Tibial artery (tissue), 4 donors: Measurements from ENCODE around the gene NUCKS1.

Source experiments
- DNase-seq, 2 donors: peaks; one replicate each; pipeline ENCODE4 v3.0.0-alpha.2; 2019
- H3K27ac ChIP-seq, 2 donors: fragments of 200-600 bp; sonication (generic) in 1 of 2; 1 replicate in 1 of 2; 2 replicates in 1 of 2; pipeline ENCODE4 v1.5.1; 2018 to 2019; ENCODE audit warnings: mild to moderate bottlenecking in 1 of 2
- H3K27me3 ChIP-seq, 2 donors: fragments of 200-600 bp; sonication (generic) in 1 of 2; one replicate each; pipeline versions ENCODE4 v1.5.1 to v1.6.0; 2016 to 2019
- H3K36me3 ChIP-seq, 3 donors: fragments of 200-600 bp; sonication (generic) in 2 of 3; one replicate each; pipeline ENCODE4 v1.5.1; 2016 to 2019; ENCODE audit warnings: mild to moderate bottlenecking in 2 of 3
- H3K4me1 ChIP-seq, 4 donors: fragments of 200-600 bp; sonication (generic) in 2 of 4; 1 replicate in 3 of 4; 2 replicates in 1 of 4; pipeline ENCODE4 v1.5.1; 2016 to 2019
- H3K4me3 ChIP-seq, 2 donors: fragments of 200-600 bp; sonication (generic) in 1 of 2; 1 replicate in 1 of 2; 2 replicates in 1 of 2; pipeline ENCODE4 v1.5.1; 2018 to 2019; ENCODE audit warnings: mild to moderate bottlenecking in 2 of 2
- H3K9me3 ChIP-seq, 3 donors: fragments of 200-600 bp; sonication (generic) in 1 of 3; one replicate each; pipeline ENCODE4 v1.5.1; 2016 to 2019
- intact Hi-C: fragments of 100-400 bp; cut with DNase I; formaldehyde crosslinking; loops from one replicate; pipeline ENCODE4 v1.15.0; 2023; ENCODE audit warnings: low total_unique reads
- TF ChIP-seq, protein P1 (sequence below), 2 experiments: fragments of 200-600 bp in 1 of 2; fragments of 450-650 bp in 1 of 2; IDR thresholded peaks; one replicate each; pipeline ENCODE4 v1.5.1; 2017 to 2019; ENCODE audit warnings: antibody characterized with exemption in 2 of 2, mild to moderate bottlenecking in 1 of 2, moderate library complexity in 1 of 2

NUCKS1 gene

DNA sequence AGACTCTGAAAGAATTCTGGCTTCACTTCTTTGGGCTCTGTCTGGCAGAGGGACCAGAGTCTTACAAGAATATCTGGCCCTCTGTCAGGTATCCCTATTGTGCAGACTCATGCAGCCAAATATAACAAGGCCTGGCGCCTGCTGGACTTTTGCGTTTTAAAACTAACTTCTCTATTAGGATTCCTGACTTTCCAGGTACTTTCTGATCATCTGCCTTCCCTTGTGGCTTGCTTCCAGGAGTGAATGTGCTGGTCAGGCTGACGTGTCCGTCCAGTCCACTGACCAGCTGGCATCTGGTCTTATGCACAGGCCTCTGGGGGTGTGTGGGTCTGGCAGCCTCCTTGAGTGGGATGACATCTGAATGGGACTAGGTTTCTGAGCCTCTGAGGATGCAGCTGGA, 33.9 kb upstream of the NUCKS1 start:
- no peaks in the 10 kb centered on the region for H3K9me3 ChIP-seq
- intact Hi-C loops = no loop called here
- DNase-seq = peak; percentile 75 to 83
- peaks cover 0 to 24% (median 12%) of the 10 kb centered on the region in 4 donors for H3K4me1 ChIP-seq
- TF ChIP-seq, protein P1, sequence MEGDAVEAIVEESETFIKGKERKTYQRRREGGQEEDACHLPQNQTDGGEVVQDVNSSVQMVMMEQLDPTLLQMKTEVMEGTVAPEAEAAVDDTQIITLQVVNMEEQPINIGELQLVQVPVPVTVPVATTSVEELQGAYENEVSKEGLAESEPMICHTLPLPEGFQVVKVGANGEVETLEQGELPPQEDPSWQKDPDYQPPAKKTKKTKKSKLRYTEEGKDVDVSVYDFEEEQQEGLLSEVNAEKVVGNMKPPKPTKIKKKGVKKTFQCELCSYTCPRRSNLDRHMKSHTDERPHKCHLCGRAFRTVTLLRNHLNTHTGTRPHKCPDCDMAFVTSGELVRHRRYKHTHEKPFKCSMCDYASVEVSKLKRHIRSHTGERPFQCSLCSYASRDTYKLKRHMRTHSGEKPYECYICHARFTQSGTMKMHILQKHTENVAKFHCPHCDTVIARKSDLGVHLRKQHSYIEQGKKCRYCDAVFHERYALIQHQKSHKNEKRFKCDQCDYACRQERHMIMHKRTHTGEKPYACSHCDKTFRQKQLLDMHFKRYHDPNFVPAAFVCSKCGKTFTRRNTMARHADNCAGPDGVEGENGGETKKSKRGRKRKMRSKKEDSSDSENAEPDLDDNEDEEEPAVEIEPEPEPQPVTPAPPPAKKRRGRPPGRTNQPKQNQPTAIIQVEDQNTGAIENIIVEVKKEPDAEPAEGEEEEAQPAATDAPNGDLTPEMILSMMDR (IDR thresholded peaks at IDR 0.05) = no peak
- H3K27me3 ChIP-seq = no peaks in the 10 kb centered on the region
- H3K36me3 ChIP-seq = no peaks in the 10 kb centered on the region
- H3K4me3 ChIP-seq = no peak overlapping the region
- peak overlapping the region; percentile 53 to 77 for H3K27ac ChIP-seq

DNA sequence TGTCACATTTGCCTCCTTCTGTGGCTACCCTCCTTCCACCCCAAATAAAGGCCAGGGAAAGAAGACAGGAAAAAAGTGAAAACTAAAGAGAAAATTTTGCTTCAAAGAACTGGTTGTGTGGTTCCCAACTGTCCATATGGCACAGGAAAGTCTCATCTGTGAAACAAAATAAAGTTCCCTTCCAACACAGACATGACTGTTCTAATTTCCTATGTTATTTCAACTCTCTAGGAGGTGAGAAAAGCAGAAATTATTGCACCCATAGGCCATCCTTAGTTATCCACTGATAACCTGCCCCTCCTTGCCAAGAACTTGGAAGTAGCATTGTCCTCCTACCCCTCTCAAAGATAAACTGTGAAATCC, 33.4 kb upstream of the NUCKS1 start:
- TF ChIP-seq, protein P1 (IDR thresholded peaks at IDR 0.05) = no peak
- no peak for DNase-seq
- intact Hi-C loops = no loop called here
- no peaks in the 10 kb centered on the region for H3K9me3 ChIP-seq
- H3K27me3 ChIP-seq = no peaks in the 10 kb centered on the region
- peaks cover 0 to 24% (median 12%) of the 10 kb centered on the region in 4 donors for H3K4me1 ChIP-seq
- H3K4me3 ChIP-seq = no peak overlapping the region
- H3K36me3 ChIP-seq = no peaks in the 10 kb centered on the region
- peak overlapping the region; percentile 53 to 77 for H3K27ac ChIP-seq

DNA sequence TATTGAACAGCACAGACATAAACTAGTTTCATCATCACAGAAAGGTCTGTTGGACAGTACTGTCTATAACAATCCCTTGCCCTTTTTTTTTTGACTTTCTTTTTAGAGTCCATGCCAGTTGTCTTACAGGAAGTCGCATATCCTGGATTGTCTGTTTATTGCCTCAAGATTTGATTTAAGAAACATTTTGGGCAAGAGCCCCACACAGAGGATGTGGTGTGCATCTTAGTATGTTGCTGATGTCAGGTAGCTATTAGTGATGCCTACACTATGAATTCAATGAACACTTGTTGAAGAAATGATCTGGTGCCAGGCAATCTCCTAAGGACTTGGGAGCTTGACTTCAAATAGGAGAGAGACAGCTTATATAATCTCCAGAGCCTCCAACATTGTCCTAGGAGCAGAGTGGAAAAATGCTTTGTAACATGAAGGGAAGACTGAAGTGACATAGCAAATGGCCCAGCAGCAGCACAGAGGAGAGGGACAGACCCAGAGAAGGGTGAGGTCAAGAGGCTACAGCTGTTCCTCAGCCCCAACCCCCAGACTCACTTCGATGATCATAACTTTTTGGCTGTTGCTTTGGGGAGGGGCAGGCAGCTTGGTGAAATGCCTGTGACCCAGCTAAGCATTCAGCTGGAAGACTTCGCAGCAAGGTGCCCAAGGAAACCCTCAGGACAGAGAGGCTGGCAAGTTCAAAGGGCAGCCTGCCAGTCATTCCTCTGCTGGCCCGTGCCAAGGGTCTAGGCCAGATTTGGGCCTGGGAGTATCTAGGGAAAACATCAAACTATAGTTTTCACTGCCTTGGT, 32.8 kb upstream of the NUCKS1 start:
- no peak for DNase-seq
- no peaks in the 10 kb centered on the region for H3K27me3 ChIP-seq
- intact Hi-C loops = no loop called here
- peaks cover 0 to 24% (median 12%) of the 10 kb centered on the region in 4 donors for H3K4me1 ChIP-seq
- no peaks in the 10 kb centered on the region for H3K9me3 ChIP-seq
- TF ChIP-seq, protein P1 (IDR thresholded peaks at IDR 0.05) = no peak
- H3K36me3 ChIP-seq = no peaks in the 10 kb centered on the region
- peak overlapping the region; percentile 53 to 77 for H3K27ac ChIP-seq
- H3K4me3 ChIP-seq = no peak overlapping the region

DNA sequence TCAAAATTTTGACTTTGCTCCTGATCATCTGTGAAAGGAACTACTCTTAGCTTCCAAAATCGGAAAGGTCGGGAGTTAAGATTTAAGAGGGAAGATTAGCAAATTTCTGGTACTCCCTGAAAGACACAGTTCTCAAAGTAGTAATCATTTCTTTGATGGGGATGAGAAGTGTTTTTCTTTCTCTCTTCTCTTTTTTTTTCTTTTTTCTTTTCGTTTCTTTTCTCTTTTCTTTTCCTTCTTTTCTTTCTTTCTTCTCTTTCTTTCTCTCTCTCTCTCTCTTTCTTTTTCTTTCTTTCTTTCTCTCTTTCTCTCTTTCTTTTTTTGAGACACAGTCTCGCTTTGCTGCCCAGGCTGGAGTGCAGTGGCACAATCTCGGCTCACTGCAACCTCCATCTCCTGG, 30.4 kb upstream of the NUCKS1 start:
- no peaks in the 10 kb centered on the region for H3K36me3 ChIP-seq
- intact Hi-C loops = no loop called here
- no peak overlapping the region for H3K4me3 ChIP-seq
- no peaks in the 10 kb centered on the region for H3K9me3 ChIP-seq
- H3K27ac ChIP-seq = no peak overlapping the region
- DNase-seq = no peak
- no peaks in the 10 kb centered on the region for H3K27me3 ChIP-seq
- TF ChIP-seq, protein P1 (IDR thresholded peaks at IDR 0.05) = no peak
- H3K4me1 ChIP-seq = peaks cover 0 to 35% (median 15%) of the 10 kb centered on the region in 4 donors

DNA sequence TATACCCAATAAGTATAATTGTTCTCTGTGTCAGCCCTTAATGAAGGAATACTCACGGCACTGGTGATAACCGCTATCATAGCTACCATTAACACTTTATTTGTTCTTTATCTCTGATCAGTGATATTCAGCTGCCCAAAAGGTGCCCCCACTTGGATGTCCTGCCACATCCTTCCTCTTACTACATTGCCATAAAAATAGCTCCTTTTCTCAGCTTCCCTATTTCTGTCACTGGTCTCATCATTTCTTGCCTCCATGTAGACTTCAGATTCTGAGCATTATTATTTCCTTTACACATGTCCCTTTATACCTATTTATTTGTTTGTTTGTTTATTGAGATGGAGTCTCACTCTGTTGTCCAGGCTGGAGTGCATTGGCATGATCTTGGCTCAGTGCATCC, 28.0 kb upstream of the NUCKS1 start:
- DNase-seq = no peak
- no peak overlapping the region for H3K4me3 ChIP-seq
- H3K9me3 ChIP-seq = no peaks in the 10 kb centered on the region
- TF ChIP-seq, protein P1 (IDR thresholded peaks at IDR 0.05) = no peak
- H3K27ac ChIP-seq = no peak overlapping the region
- intact Hi-C loops = no loop called here
- H3K36me3 ChIP-seq = no peaks in the 10 kb centered on the region
- H3K4me1 ChIP-seq = peaks cover 0 to 23% (median 12%) of the 10 kb centered on the region in 4 donors
- H3K27me3 ChIP-seq = no peaks in the 10 kb centered on the region
